ENCODE measurements around the gene LRRIQ3. TPM values are rescaled to one million over a fixed set of nuclear protein-coding genes. Genes with fewer than 3 reads are reported as not detected.

The LRRIQ3 gene
- polyA plus RNA-seq, 3 donors = 0.08 to 0.35 TPM; not detected in 1

DNA sequence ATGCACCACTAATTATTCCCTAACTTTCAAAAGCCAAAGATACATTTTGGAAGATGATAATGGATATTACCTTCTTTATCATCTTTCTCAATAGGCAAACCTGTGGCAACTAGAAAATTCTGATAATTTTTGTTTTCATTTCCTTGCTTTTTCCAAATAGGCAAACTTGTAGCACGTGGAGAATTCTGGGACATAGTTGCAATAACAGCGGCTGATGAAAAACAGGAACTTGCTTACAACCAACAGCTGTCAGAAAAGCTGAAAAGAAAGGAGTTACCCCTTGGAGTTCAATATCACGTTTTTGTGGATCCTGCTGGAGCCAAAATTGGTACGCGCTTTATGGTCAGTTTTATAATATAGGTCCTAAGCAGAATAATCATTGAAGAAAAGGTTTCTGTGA is 1.5 kb upstream of the LRRIQ3 start:
- H2AFZ ChIP-seq (ENCODE audit: insufficient read depth, low read depth, low read length, poor library complexity, severe bottlenecking) = peak overlapping the region; percentile 94
- peaks cover 28 to 35% of the 10 kb centered on the region in 2 donors for H3K36me3 ChIP-seq (replicated peaks in 1 of 2; ENCODE audit: control insufficient read depth in 1 of 2, insufficient read depth in 2 of 2, low read length in 2 of 2)
- no peaks in the 10 kb centered on the region for H3K9me3 ChIP-seq (replicated peaks in 1 of 2; ENCODE audit: control insufficient read depth in 1 of 2, insufficient read depth in 1 of 2, low read length in 2 of 2)
- TF ChIP-seq, protein P1, sequence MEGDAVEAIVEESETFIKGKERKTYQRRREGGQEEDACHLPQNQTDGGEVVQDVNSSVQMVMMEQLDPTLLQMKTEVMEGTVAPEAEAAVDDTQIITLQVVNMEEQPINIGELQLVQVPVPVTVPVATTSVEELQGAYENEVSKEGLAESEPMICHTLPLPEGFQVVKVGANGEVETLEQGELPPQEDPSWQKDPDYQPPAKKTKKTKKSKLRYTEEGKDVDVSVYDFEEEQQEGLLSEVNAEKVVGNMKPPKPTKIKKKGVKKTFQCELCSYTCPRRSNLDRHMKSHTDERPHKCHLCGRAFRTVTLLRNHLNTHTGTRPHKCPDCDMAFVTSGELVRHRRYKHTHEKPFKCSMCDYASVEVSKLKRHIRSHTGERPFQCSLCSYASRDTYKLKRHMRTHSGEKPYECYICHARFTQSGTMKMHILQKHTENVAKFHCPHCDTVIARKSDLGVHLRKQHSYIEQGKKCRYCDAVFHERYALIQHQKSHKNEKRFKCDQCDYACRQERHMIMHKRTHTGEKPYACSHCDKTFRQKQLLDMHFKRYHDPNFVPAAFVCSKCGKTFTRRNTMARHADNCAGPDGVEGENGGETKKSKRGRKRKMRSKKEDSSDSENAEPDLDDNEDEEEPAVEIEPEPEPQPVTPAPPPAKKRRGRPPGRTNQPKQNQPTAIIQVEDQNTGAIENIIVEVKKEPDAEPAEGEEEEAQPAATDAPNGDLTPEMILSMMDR (IDR thresholded peaks at IDR 0.05) = no peak
- peak overlapping the region in 4 of 7 donors; percentile 52 to 98 (median 78) for H3K27ac Mint-ChIP-seq
- H3K27me3 Mint-ChIP-seq (ENCODE audit: low read depth in 3 of 3) = peaks cover 0 to 4% (median 0%) of the 10 kb centered on the region in 3 donors
- H3K4me1 ChIP-seq (ENCODE audit: control insufficient read depth in 1 of 2, insufficient read depth in 2 of 2, low read length in 2 of 2) = peaks cover 14 to 24% of the 10 kb centered on the region in 2 donors
- H4K20me1 ChIP-seq (ENCODE audit: insufficient read depth, low read length) = no peaks in the 10 kb centered on the region
- intact Hi-C loops (cut with micrococcal nuclease) = no loop called here
- H3K79me2 ChIP-seq (ENCODE audit: insufficient read depth, low read length) = peaks cover 9% of the 10 kb centered on the region
- peak in 2 of 3 donors; percentile 36 to 38 for DNase-seq
- H3K4me2 ChIP-seq (replicated peaks; ENCODE audit: extremely low read depth, low read length, poor library complexity, severe bottlenecking) = peak overlapping the region; percentile 79
- peak overlapping the region in 1 of 2 donors; percentile 93 for H3K27ac ChIP-seq (ENCODE audit: low read depth in 1 of 2, low read length in 2 of 2)
- WGBS (ENCODE audit: insufficient coverage) = 0% methylated on average over 2 of the region's 5 CpGs
- H3K27me3 ChIP-seq (ENCODE audit: control insufficient read depth in 2 of 2, insufficient read depth in 2 of 2, low read length in 2 of 2) = no peaks in the 10 kb centered on the region
- peaks cover 24 to 35% of the 10 kb centered on the region in 2 donors for H3K36me3 Mint-ChIP-seq
- peak overlapping the region; percentile 51 to 68 for H3K4me3 Mint-ChIP-seq
- H3K9me3 Mint-ChIP-seq = peaks cover 0 to 2% (median 0%) of the 10 kb centered on the region in 7 donors
- H3K9ac ChIP-seq (ENCODE audit: insufficient read depth, low read length, poor library complexity, severe bottlenecking) = no peak overlapping the region
- peak overlapping the region; percentile 75 to 89 (median 88) for H3K4me3 ChIP-seq (replicated peaks in 1 of 3; ENCODE audit: low read depth in 2 of 3, low read length in 3 of 3)
- peaks cover 19% of the 10 kb centered on the region for H3K4me1 Mint-ChIP-seq

DNA sequence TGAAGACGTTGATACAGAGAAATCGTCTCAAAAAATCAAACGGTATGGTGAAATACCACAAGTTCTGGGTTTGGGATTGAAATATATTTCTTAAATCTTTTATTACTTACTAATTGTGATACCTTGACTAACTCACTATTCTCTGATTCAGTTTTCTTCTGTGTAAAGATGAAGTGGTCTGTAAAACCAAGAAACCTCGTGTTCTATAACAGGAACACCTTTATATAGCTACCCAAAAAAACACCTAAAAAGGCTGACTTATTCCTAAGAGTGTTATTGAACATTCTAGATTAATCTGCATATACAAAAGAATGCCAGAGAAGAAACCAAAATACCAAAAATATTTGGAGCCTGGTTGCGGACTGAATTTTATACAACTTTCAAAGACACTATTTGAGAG is 721 bp downstream of the LRRIQ3 start:
- H3K4me1 Mint-ChIP-seq = peaks cover 19% of the 10 kb centered on the region
- intact Hi-C loops (cut with micrococcal nuclease) = no loop called here

More for the DNA sequence above, 721 bp downstream of the LRRIQ3 start:
- H3K27me3 Mint-ChIP-seq (ENCODE audit: low read depth in 3 of 3) = peaks cover 0 to 4% (median 0%) of the 10 kb centered on the region in 3 donors
- Histone ChIP-seq H3K9me3 (replicated peaks in 1 of 2; ENCODE audit: control insufficient read depth in 1 of 2, insufficient read depth in 1 of 2, low read length in 2 of 2) (no peaks in the 10 kb centered on the region), H3K4me3 (replicated peaks in 1 of 3; ENCODE audit: low read depth in 2 of 3, low read length in 3 of 3) (peak overlapping the region; percentile 75 to 89 (median 88)), H2AFZ (ENCODE audit: insufficient read depth, low read depth, low read length, poor library complexity, severe bottlenecking) (peak overlapping the region; percentile 94), H4K20me1 (ENCODE audit: insufficient read depth, low read length) (no peaks in the 10 kb centered on the region), H3K4me2 (replicated peaks; ENCODE audit: extremely low read depth, low read length, poor library complexity, severe bottlenecking) (peak overlapping the region; percentile 79), H3K27ac (ENCODE audit: low read depth in 1 of 2, low read length in 2 of 2) (peak overlapping the region in 1 of 2 donors; percentile 93), H3K27me3 (ENCODE audit: control insufficient read depth in 2 of 2, insufficient read depth in 2 of 2, low read length in 2 of 2) (no peaks in the 10 kb centered on the region), H3K4me1 (ENCODE audit: control insufficient read depth in 1 of 2, insufficient read depth in 2 of 2, low read length in 2 of 2) (peaks cover 14 to 24% of the 10 kb centered on the region in 2 donors), H3K36me3 (replicated peaks in 1 of 2; ENCODE audit: control insufficient read depth in 1 of 2, insufficient read depth in 2 of 2, low read length in 2 of 2) (peaks cover 15 to 17% of the 10 kb centered on the region in 2 donors), H3K9ac (ENCODE audit: insufficient read depth, low read length, poor library complexity, severe bottlenecking) (peak overlapping the region; percentile 78), H3K79me2 (ENCODE audit: insufficient read depth, low read length) (peaks cover 9% of the 10 kb centered on the region)
- peaks cover 0 to 2% (median 0%) of the 10 kb centered on the region in 7 donors for H3K9me3 Mint-ChIP-seq
- peak overlapping the region; percentile 93 to 99 (median 98) for H3K27ac Mint-ChIP-seq
- no CpG with 5 or more reads among the region's 5 CpGs for WGBS (ENCODE audit: insufficient coverage)
- no peak for DNase-seq
- TF ChIP-seq, protein P1 (IDR thresholded peaks at IDR 0.05) = no peak
- H3K36me3 Mint-ChIP-seq = peaks cover 17 to 21% of the 10 kb centered on the region in 2 donors
- H3K4me3 Mint-ChIP-seq = peak overlapping the region; percentile 93 to 96

Data from CD14-positive monocyte (primary cell).